HG03095 (cell line): ENCODE measurements around the gene PPP4C.
"Not testable (repeated sequence)": the region's sequence is repeated elsewhere in the genome, so short reads cannot be mapped to it uniquely, and the experiment has no call there.

Experiments
- ATAC-seq: cut with Tn5 transposase; IDR thresholded peaks from one replicate; pipeline ENCODE4 v1.9.1; 2021; ENCODE audit warnings: moderate library complexity; ENCODE audit not compliant: unreplicated experiment

The PPP4C gene

GRCh38 chr16:30121741-30122571 lies 46.2 kb downstream of the PPP4C start:
- ATAC-seq, result no peak

DNA sequence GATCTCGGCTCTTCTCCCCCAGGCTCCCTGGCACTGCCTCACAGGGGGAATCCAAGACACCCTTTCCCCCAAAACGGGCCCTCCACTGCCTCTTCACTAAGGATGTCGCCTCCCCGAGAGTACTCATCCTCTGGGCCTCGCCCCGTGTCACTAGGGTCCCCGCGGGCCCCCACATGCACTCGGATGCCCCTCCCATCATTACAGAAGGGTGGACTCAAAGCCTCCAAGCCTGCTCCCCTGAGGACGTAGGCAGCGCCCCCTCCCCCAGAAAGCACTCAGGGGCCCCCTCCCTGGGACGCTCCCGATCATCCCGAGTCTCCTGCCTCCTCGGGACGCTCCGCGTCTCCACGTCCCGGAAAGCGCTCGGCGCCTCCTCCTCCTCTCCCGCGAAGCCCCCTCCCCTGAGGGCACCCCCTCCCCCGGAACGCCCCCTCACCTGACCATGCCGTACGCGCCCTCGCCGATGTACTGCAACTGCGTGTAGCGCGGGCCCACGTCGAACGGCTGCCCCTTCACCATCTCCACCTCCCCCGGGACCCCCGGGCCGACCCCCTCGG lies 46.9 kb downstream of the PPP4C start:
- ATAC-seq, result no peak

- no peak for ATAC-seq
These were observed 49.2 kb downstream of the PPP4C start for GRCh38 chr16:30124985-30125379.

- ATAC-seq, result not testable (repeated sequence)
These were observed 49.9 kb downstream of the PPP4C start for GRCh38 chr16:30125690-30126089.

- no peak for ATAC-seq
These were observed 52.2 kb downstream of the PPP4C start for GRCh38 chr16:30127993-30128392.

- no peak for ATAC-seq
These were observed 56.2 kb downstream of the PPP4C start for GRCh38 chr16:30131869-30132475.

- ATAC-seq, result no peak
These were observed 56.8 kb downstream of the PPP4C start for GRCh38 chr16:30132591-30132990.
